Measurements from ENCODE around the gene CTIF.

The CTIF gene

GRCh38 chr18:48562075-48562474 is 23.2 kb downstream of the CTIF start:
- no peak overlapping the region for H3K4me3 ChIP-seq (ENCODE audit: low read depth in 1 of 2, low read length in 2 of 2)
- H3K4me1 ChIP-seq (ENCODE audit: control insufficient read depth in 1 of 2, insufficient read depth in 2 of 2, low read length in 2 of 2) = peaks cover 0 to 4% of the 10 kb centered on the region in 2 donors

GRCh38 chr18:48563027-48563426 is 24.2 kb downstream of the CTIF start:
- Histone ChIP-seq H3K27ac (ENCODE audit: low read depth, low read length) (no peak overlapping the region), H3K9ac (ENCODE audit: low read depth in 1 of 2, low read length in 2 of 2) (no peak overlapping the region), H3K4me3 (ENCODE audit: low read depth in 1 of 2, low read length in 2 of 2) (no peak overlapping the region), H3K9me3 (ENCODE audit: control insufficient read depth in 1 of 2, low read length in 2 of 2) (peaks cover 0 to 4% of the 10 kb centered on the region in 2 donors), H3K4me1 (ENCODE audit: control insufficient read depth in 1 of 2, insufficient read depth in 2 of 2, low read length in 2 of 2) (peaks cover 0 to 4% of the 10 kb centered on the region in 2 donors), H3K27me3 (ENCODE audit: control insufficient read depth in 1 of 2, insufficient read depth in 2 of 2, low read length in 2 of 2) (no peaks in the 10 kb centered on the region), H3K36me3 (ENCODE audit: control insufficient read depth in 1 of 2, insufficient read depth in 2 of 2, low read length in 2 of 2) (no peaks in the 10 kb centered on the region)

More at GRCh38 chr18:48562075-48562474, 23.2 kb downstream of the CTIF start:
- no peak overlapping the region for H3K27ac ChIP-seq (ENCODE audit: low read depth, low read length)
- peaks cover 0 to 4% of the 10 kb centered on the region in 2 donors for H3K9me3 ChIP-seq (ENCODE audit: control insufficient read depth in 1 of 2, low read length in 2 of 2)
- no peaks in the 10 kb centered on the region for H3K36me3 ChIP-seq (ENCODE audit: control insufficient read depth in 1 of 2, insufficient read depth in 2 of 2, low read length in 2 of 2)
- H3K9ac ChIP-seq (ENCODE audit: low read depth in 1 of 2, low read length in 2 of 2) = no peak overlapping the region
- H3K27me3 ChIP-seq (ENCODE audit: control insufficient read depth in 1 of 2, insufficient read depth in 2 of 2, low read length in 2 of 2) = no peaks in the 10 kb centered on the region

- no peak overlapping the region for H3K9ac ChIP-seq (ENCODE audit: low read depth in 1 of 2, low read length in 2 of 2)
- no peak overlapping the region for H3K27ac ChIP-seq (ENCODE audit: low read depth, low read length)
- peaks cover 0 to 4% of the 10 kb centered on the region in 2 donors for H3K4me1 ChIP-seq (ENCODE audit: control insufficient read depth in 1 of 2, insufficient read depth in 2 of 2, low read length in 2 of 2)
- H3K36me3 ChIP-seq (ENCODE audit: control insufficient read depth in 1 of 2, insufficient read depth in 2 of 2, low read length in 2 of 2) = no peaks in the 10 kb centered on the region
- peaks cover 0 to 4% of the 10 kb centered on the region in 2 donors for H3K9me3 ChIP-seq (ENCODE audit: control insufficient read depth in 1 of 2, low read length in 2 of 2)
- H3K27me3 ChIP-seq (ENCODE audit: control insufficient read depth in 1 of 2, insufficient read depth in 2 of 2, low read length in 2 of 2) = no peaks in the 10 kb centered on the region
- H3K4me3 ChIP-seq (ENCODE audit: low read depth in 1 of 2, low read length in 2 of 2) = no peak overlapping the region
Measured at GRCh38 chr18:48564139-48564538, 25.3 kb downstream of the CTIF start.

- Histone ChIP-seq H3K4me3 (ENCODE audit: low read depth in 1 of 2, low read length in 2 of 2) (no peak overlapping the region), H3K36me3 (ENCODE audit: control insufficient read depth in 1 of 2, insufficient read depth in 2 of 2, low read length in 2 of 2) (no peaks in the 10 kb centered on the region), H3K9me3 (ENCODE audit: control insufficient read depth in 1 of 2, low read length in 2 of 2) (no peaks in the 10 kb centered on the region), H3K27me3 (ENCODE audit: control insufficient read depth in 1 of 2, insufficient read depth in 2 of 2, low read length in 2 of 2) (no peaks in the 10 kb centered on the region), H3K4me1 (ENCODE audit: control insufficient read depth in 1 of 2, insufficient read depth in 2 of 2, low read length in 2 of 2) (peaks cover 0 to 4% of the 10 kb centered on the region in 2 donors), H3K27ac (ENCODE audit: low read depth, low read length) (no peak overlapping the region), H3K9ac (ENCODE audit: low read depth in 1 of 2, low read length in 2 of 2) (no peak overlapping the region)
Measured at GRCh38 chr18:48565105-48565504, 26.3 kb downstream of the CTIF start.

- H3K36me3 ChIP-seq (ENCODE audit: control insufficient read depth in 1 of 2, insufficient read depth in 2 of 2, low read length in 2 of 2) = no peaks in the 10 kb centered on the region
- H3K27ac ChIP-seq (ENCODE audit: low read depth, low read length) = no peak overlapping the region
- H3K9me3 ChIP-seq (ENCODE audit: control insufficient read depth in 1 of 2, low read length in 2 of 2) = no peaks in the 10 kb centered on the region
- peaks cover 0 to 4% of the 10 kb centered on the region in 2 donors for H3K4me1 ChIP-seq (ENCODE audit: control insufficient read depth in 1 of 2, insufficient read depth in 2 of 2, low read length in 2 of 2)
- H3K27me3 ChIP-seq (ENCODE audit: control insufficient read depth in 1 of 2, insufficient read depth in 2 of 2, low read length in 2 of 2) = no peaks in the 10 kb centered on the region
- H3K9ac ChIP-seq (ENCODE audit: low read depth in 1 of 2, low read length in 2 of 2) = no peak overlapping the region
- no peak overlapping the region for H3K4me3 ChIP-seq (ENCODE audit: low read depth in 1 of 2, low read length in 2 of 2)
Measured at GRCh38 chr18:48566589-48566988, 27.8 kb downstream of the CTIF start.

GRCh38 chr18:48567388-48567787 is 28.6 kb downstream of the CTIF start:
- no peak overlapping the region for H3K4me3 ChIP-seq (ENCODE audit: low read depth in 1 of 2, low read length in 2 of 2)
- no peaks in the 10 kb centered on the region for H3K9me3 ChIP-seq (ENCODE audit: control insufficient read depth in 1 of 2, low read length in 2 of 2)
- no peaks in the 10 kb centered on the region for H3K36me3 ChIP-seq (ENCODE audit: control insufficient read depth in 1 of 2, insufficient read depth in 2 of 2, low read length in 2 of 2)
- H3K9ac ChIP-seq (ENCODE audit: low read depth in 1 of 2, low read length in 2 of 2) = no peak overlapping the region
- H3K27me3 ChIP-seq (ENCODE audit: control insufficient read depth in 1 of 2, insufficient read depth in 2 of 2, low read length in 2 of 2) = no peaks in the 10 kb centered on the region
- H3K4me1 ChIP-seq (ENCODE audit: control insufficient read depth in 1 of 2, insufficient read depth in 2 of 2, low read length in 2 of 2) = peaks cover 0 to 3% of the 10 kb centered on the region in 2 donors
- H3K27ac ChIP-seq (ENCODE audit: low read depth, low read length) = no peak overlapping the region

GRCh38 chr18:48569139-48569914 is 30.5 kb downstream of the CTIF start:
- no peak overlapping the region for H3K4me3 ChIP-seq (ENCODE audit: low read depth in 1 of 2, low read length in 2 of 2)
- no peaks in the 10 kb centered on the region for H3K4me1 ChIP-seq (ENCODE audit: control insufficient read depth in 1 of 2, insufficient read depth in 2 of 2, low read length in 2 of 2)
- no peaks in the 10 kb centered on the region for H3K27me3 ChIP-seq (ENCODE audit: control insufficient read depth in 1 of 2, insufficient read depth in 2 of 2, low read length in 2 of 2)

GRCh38 chr18:48569915-48570264 is 31.1 kb downstream of the CTIF start:
- Histone ChIP-seq H3K27me3 (ENCODE audit: control insufficient read depth in 1 of 2, insufficient read depth in 2 of 2, low read length in 2 of 2) (no peaks in the 10 kb centered on the region), H3K9ac (ENCODE audit: low read depth in 1 of 2, low read length in 2 of 2) (no peak overlapping the region), H3K36me3 (ENCODE audit: control insufficient read depth in 1 of 2, insufficient read depth in 2 of 2, low read length in 2 of 2) (no peaks in the 10 kb centered on the region), H3K4me1 (ENCODE audit: control insufficient read depth in 1 of 2, insufficient read depth in 2 of 2, low read length in 2 of 2) (no peaks in the 10 kb centered on the region), H3K27ac (ENCODE audit: low read depth, low read length) (no peak overlapping the region), H3K4me3 (ENCODE audit: low read depth in 1 of 2, low read length in 2 of 2) (no peak overlapping the region), H3K9me3 (ENCODE audit: control insufficient read depth in 1 of 2, low read length in 2 of 2) (no peaks in the 10 kb centered on the region)

More at GRCh38 chr18:48569139-48569914, 30.5 kb downstream of the CTIF start:
- no peak overlapping the region for H3K9ac ChIP-seq (ENCODE audit: low read depth in 1 of 2, low read length in 2 of 2)
- no peaks in the 10 kb centered on the region for H3K36me3 ChIP-seq (ENCODE audit: control insufficient read depth in 1 of 2, insufficient read depth in 2 of 2, low read length in 2 of 2)
- no peak overlapping the region for H3K27ac ChIP-seq (ENCODE audit: low read depth, low read length)
- no peaks in the 10 kb centered on the region for H3K9me3 ChIP-seq (ENCODE audit: control insufficient read depth in 1 of 2, low read length in 2 of 2)

GRCh38 chr18:48570313-48570712 is 31.5 kb downstream of the CTIF start:
- no peak overlapping the region for H3K4me3 ChIP-seq (ENCODE audit: low read depth in 1 of 2, low read length in 2 of 2)

GRCh38 chr18:48571639-48572384 is 33.0 kb downstream of the CTIF start:
- H3K36me3 ChIP-seq (ENCODE audit: control insufficient read depth in 1 of 2, insufficient read depth in 2 of 2, low read length in 2 of 2) = peaks cover 0 to 5% of the 10 kb centered on the region in 2 donors
- no peaks in the 10 kb centered on the region for H3K9me3 ChIP-seq (ENCODE audit: control insufficient read depth in 1 of 2, low read length in 2 of 2)
- no peaks in the 10 kb centered on the region for H3K27me3 ChIP-seq (ENCODE audit: control insufficient read depth in 1 of 2, insufficient read depth in 2 of 2, low read length in 2 of 2)
- no peaks in the 10 kb centered on the region for H3K4me1 ChIP-seq (ENCODE audit: control insufficient read depth in 1 of 2, insufficient read depth in 2 of 2, low read length in 2 of 2)
- H3K4me3 ChIP-seq (ENCODE audit: low read depth in 1 of 2, low read length in 2 of 2) = no peak overlapping the region
- H3K27ac ChIP-seq (ENCODE audit: low read depth, low read length) = no peak overlapping the region
- H3K9ac ChIP-seq (ENCODE audit: low read depth in 1 of 2, low read length in 2 of 2) = no peak overlapping the region

More at GRCh38 chr18:48570313-48570712, 31.5 kb downstream of the CTIF start:
- no peaks in the 10 kb centered on the region for H3K9me3 ChIP-seq (ENCODE audit: control insufficient read depth in 1 of 2, low read length in 2 of 2)
- no peaks in the 10 kb centered on the region for H3K4me1 ChIP-seq (ENCODE audit: control insufficient read depth in 1 of 2, insufficient read depth in 2 of 2, low read length in 2 of 2)
- no peaks in the 10 kb centered on the region for H3K36me3 ChIP-seq (ENCODE audit: control insufficient read depth in 1 of 2, insufficient read depth in 2 of 2, low read length in 2 of 2)
- H3K27me3 ChIP-seq (ENCODE audit: control insufficient read depth in 1 of 2, insufficient read depth in 2 of 2, low read length in 2 of 2) = no peaks in the 10 kb centered on the region
- no peak overlapping the region for H3K9ac ChIP-seq (ENCODE audit: low read depth in 1 of 2, low read length in 2 of 2)
- H3K27ac ChIP-seq (ENCODE audit: low read depth, low read length) = no peak overlapping the region
